ENCODE measurements around the gene GNAS.

The GNAS gene

GRCh38 chr20:58853976-58854637 lies 1.6 kb downstream of the GNAS start:
- Histone ChIP-seq H3K27me3 (ENCODE audit: control insufficient read depth in 1 of 2, insufficient read depth in 2 of 2, low read length in 2 of 2) (peaks cover 32 to 44% of the 10 kb centered on the region in 2 donors), H3K4me3 (ENCODE audit: low read length in 2 of 2) (peak overlapping the region in 1 of 2 donors; percentile 35), H3K4me1 (ENCODE audit: control insufficient read depth, insufficient read depth, low read length) (peaks cover 13% of the 10 kb centered on the region), H3K36me3 (ENCODE audit: control insufficient read depth in 2 of 2, insufficient read depth in 2 of 2, low read length in 2 of 2) (no peaks in the 10 kb centered on the region), H3K9ac (ENCODE audit: low read length in 2 of 2) (no peak overlapping the region), H3K27ac (ENCODE audit: low read length) (no peak overlapping the region), H3K9me3 (ENCODE audit: control insufficient read depth in 2 of 2, low read length in 2 of 2) (no peaks in the 10 kb centered on the region)

GRCh38 chr20:58854638-58855471 lies 2.3 kb downstream of the GNAS start:
- no peak overlapping the region for H3K9ac ChIP-seq (ENCODE audit: low read length in 2 of 2)
- peaks cover 32 to 44% of the 10 kb centered on the region in 2 donors for H3K27me3 ChIP-seq (ENCODE audit: control insufficient read depth in 1 of 2, insufficient read depth in 2 of 2, low read length in 2 of 2)
- no peaks in the 10 kb centered on the region for H3K36me3 ChIP-seq (ENCODE audit: control insufficient read depth in 2 of 2, insufficient read depth in 2 of 2, low read length in 2 of 2)
- H3K9me3 ChIP-seq (ENCODE audit: control insufficient read depth in 2 of 2, low read length in 2 of 2), result no peaks in the 10 kb centered on the region
- H3K27ac ChIP-seq (ENCODE audit: low read length), result no peak overlapping the region
- peak overlapping the region; percentile 40 to 59 for H3K4me3 ChIP-seq (ENCODE audit: low read length in 2 of 2)
- H3K4me1 ChIP-seq (ENCODE audit: control insufficient read depth, insufficient read depth, low read length), result peaks cover 13% of the 10 kb centered on the region

- H3K27ac ChIP-seq (ENCODE audit: low read length), result no peak overlapping the region
Measured at GRCh38 chr20:58855506-58856389, 3.2 kb downstream of the GNAS start.

GRCh38 chr20:58863044-58863790 lies 10.7 kb downstream of the GNAS start:
- Histone ChIP-seq H3K36me3 (ENCODE audit: control insufficient read depth in 2 of 2, insufficient read depth in 2 of 2, low read length in 2 of 2) (no peaks in the 10 kb centered on the region), H3K27me3 (ENCODE audit: control insufficient read depth in 1 of 2, insufficient read depth in 2 of 2, low read length in 2 of 2) (no peaks in the 10 kb centered on the region), H3K4me3 (ENCODE audit: low read length in 2 of 2) (no peak overlapping the region), H3K9ac (ENCODE audit: low read length in 2 of 2) (no peak overlapping the region), H3K9me3 (ENCODE audit: control insufficient read depth in 2 of 2, low read length in 2 of 2) (no peaks in the 10 kb centered on the region), H3K27ac (ENCODE audit: low read length) (no peak overlapping the region), H3K4me1 (ENCODE audit: control insufficient read depth, insufficient read depth, low read length) (no peaks in the 10 kb centered on the region)

More at GRCh38 chr20:58855506-58856389, 3.2 kb downstream of the GNAS start:
- Histone ChIP-seq H3K9ac (ENCODE audit: low read length in 2 of 2) (no peak overlapping the region), H3K4me3 (ENCODE audit: low read length in 2 of 2) (no peak overlapping the region), H3K9me3 (ENCODE audit: control insufficient read depth in 2 of 2, low read length in 2 of 2) (no peaks in the 10 kb centered on the region), H3K36me3 (ENCODE audit: control insufficient read depth in 2 of 2, insufficient read depth in 2 of 2, low read length in 2 of 2) (no peaks in the 10 kb centered on the region), H3K27me3 (ENCODE audit: control insufficient read depth in 1 of 2, insufficient read depth in 2 of 2, low read length in 2 of 2) (peaks cover 29 to 42% of the 10 kb centered on the region in 2 donors), H3K4me1 (ENCODE audit: control insufficient read depth, insufficient read depth, low read length) (peaks cover 13% of the 10 kb centered on the region)

- H3K9me3 ChIP-seq (ENCODE audit: control insufficient read depth in 2 of 2, low read length in 2 of 2), result no peaks in the 10 kb centered on the region
Measured at GRCh38 chr20:58864346-58864745, 11.8 kb downstream of the GNAS start.

GRCh38 chr20:58865843-58866242 lies 13.3 kb downstream of the GNAS start:
- H3K36me3 ChIP-seq (ENCODE audit: control insufficient read depth in 2 of 2, insufficient read depth in 2 of 2, low read length in 2 of 2), result no peaks in the 10 kb centered on the region
- no peak overlapping the region for H3K4me3 ChIP-seq (ENCODE audit: low read length in 2 of 2)
- no peaks in the 10 kb centered on the region for H3K9me3 ChIP-seq (ENCODE audit: control insufficient read depth in 2 of 2, low read length in 2 of 2)
- no peak overlapping the region for H3K9ac ChIP-seq (ENCODE audit: low read length in 2 of 2)
- H3K27ac ChIP-seq (ENCODE audit: low read length), result no peak overlapping the region
- no peaks in the 10 kb centered on the region for H3K27me3 ChIP-seq (ENCODE audit: control insufficient read depth in 1 of 2, insufficient read depth in 2 of 2, low read length in 2 of 2)
- H3K4me1 ChIP-seq (ENCODE audit: control insufficient read depth, insufficient read depth, low read length), result no peaks in the 10 kb centered on the region

More at GRCh38 chr20:58864346-58864745, 11.8 kb downstream of the GNAS start:
- H3K27me3 ChIP-seq (ENCODE audit: control insufficient read depth in 1 of 2, insufficient read depth in 2 of 2, low read length in 2 of 2), result no peaks in the 10 kb centered on the region
- no peak overlapping the region for H3K9ac ChIP-seq (ENCODE audit: low read length in 2 of 2)
- no peaks in the 10 kb centered on the region for H3K4me1 ChIP-seq (ENCODE audit: control insufficient read depth, insufficient read depth, low read length)
- H3K36me3 ChIP-seq (ENCODE audit: control insufficient read depth in 2 of 2, insufficient read depth in 2 of 2, low read length in 2 of 2), result no peaks in the 10 kb centered on the region
- H3K4me3 ChIP-seq (ENCODE audit: low read length in 2 of 2), result no peak overlapping the region
- H3K27ac ChIP-seq (ENCODE audit: low read length), result no peak overlapping the region

GRCh38 chr20:58867211-58867610 lies 14.7 kb downstream of the GNAS start:
- H3K4me1 ChIP-seq (ENCODE audit: control insufficient read depth, insufficient read depth, low read length), result no peaks in the 10 kb centered on the region
- H3K9me3 ChIP-seq (ENCODE audit: control insufficient read depth in 2 of 2, low read length in 2 of 2), result no peaks in the 10 kb centered on the region
- no peaks in the 10 kb centered on the region for H3K27me3 ChIP-seq (ENCODE audit: control insufficient read depth in 1 of 2, insufficient read depth in 2 of 2, low read length in 2 of 2)
- no peaks in the 10 kb centered on the region for H3K36me3 ChIP-seq (ENCODE audit: control insufficient read depth in 2 of 2, insufficient read depth in 2 of 2, low read length in 2 of 2)
- no peak overlapping the region for H3K9ac ChIP-seq (ENCODE audit: low read length in 2 of 2)
- no peak overlapping the region for H3K4me3 ChIP-seq (ENCODE audit: low read length in 2 of 2)
- no peak overlapping the region for H3K27ac ChIP-seq (ENCODE audit: low read length)

- Histone ChIP-seq H3K27ac (ENCODE audit: low read length) (no peak overlapping the region), H3K9ac (ENCODE audit: low read length in 2 of 2) (no peak overlapping the region), H3K27me3 (ENCODE audit: control insufficient read depth in 1 of 2, insufficient read depth in 2 of 2, low read length in 2 of 2) (no peaks in the 10 kb centered on the region), H3K36me3 (ENCODE audit: control insufficient read depth in 2 of 2, insufficient read depth in 2 of 2, low read length in 2 of 2) (no peaks in the 10 kb centered on the region), H3K4me1 (ENCODE audit: control insufficient read depth, insufficient read depth, low read length) (no peaks in the 10 kb centered on the region), H3K4me3 (ENCODE audit: low read length in 2 of 2) (no peak overlapping the region), H3K9me3 (ENCODE audit: control insufficient read depth in 2 of 2, low read length in 2 of 2) (no peaks in the 10 kb centered on the region)
Measured at GRCh38 chr20:58868795-58869194, 16.3 kb downstream of the GNAS start.

- no peaks in the 10 kb centered on the region for H3K36me3 ChIP-seq (ENCODE audit: control insufficient read depth in 2 of 2, insufficient read depth in 2 of 2, low read length in 2 of 2)
- no peaks in the 10 kb centered on the region for H3K27me3 ChIP-seq (ENCODE audit: control insufficient read depth in 1 of 2, insufficient read depth in 2 of 2, low read length in 2 of 2)
- no peak overlapping the region for H3K27ac ChIP-seq (ENCODE audit: low read length)
- no peak overlapping the region for H3K9ac ChIP-seq (ENCODE audit: low read length in 2 of 2)
- H3K9me3 ChIP-seq (ENCODE audit: control insufficient read depth in 2 of 2, low read length in 2 of 2), result no peaks in the 10 kb centered on the region
- H3K4me3 ChIP-seq (ENCODE audit: low read length in 2 of 2), result no peak overlapping the region
- H3K4me1 ChIP-seq (ENCODE audit: control insufficient read depth, insufficient read depth, low read length), result no peaks in the 10 kb centered on the region
Measured at GRCh38 chr20:58869662-58870227, 17.2 kb downstream of the GNAS start.
